Measurements from ENCODE around the gene B4GALT5.
A peak's percentile ranks its signal among the peaks of the same experiment; 100 is the strongest.
"Not testable (repeated sequence)": the region's sequence is repeated elsewhere in the genome, so short reads cannot be mapped to it uniquely, and the experiment has no call there.

Gene B4GALT5

GRCh38 chr20:49631856-49632418 is 81.7 kb downstream of the B4GALT5 start:
- H3K27me3 Mint-ChIP-seq = no peaks in the 10 kb centered on the region
- H3K27ac Mint-ChIP-seq = peak overlapping the region; percentile 39
- H3K9me3 Mint-ChIP-seq = no peaks in the 10 kb centered on the region
- H3K36me3 Mint-ChIP-seq (ENCODE audit: low read depth) = peaks cover 25% of the 10 kb centered on the region
- peaks cover 11% of the 10 kb centered on the region for H3K4me1 Mint-ChIP-seq
- DNase-seq = no peak
- no peak for ATAC-seq
- H3K4me3 Mint-ChIP-seq = no peak overlapping the region

GRCh38 chr20:49631061-49631716 is 82.5 kb downstream of the B4GALT5 start:
- ATAC-seq = no peak
- Mint-ChIP-seq H3K27ac (peak overlapping the region; percentile 39), H3K36me3 (ENCODE audit: low read depth) (peaks cover 18% of the 10 kb centered on the region), H3K4me3 (no peak overlapping the region), H3K4me1 (peaks cover 11% of the 10 kb centered on the region), H3K27me3 (no peaks in the 10 kb centered on the region), H3K9me3 (no peaks in the 10 kb centered on the region)
- DNase-seq = no peak

- Mint-ChIP-seq H3K27me3 (no peaks in the 10 kb centered on the region), H3K36me3 (ENCODE audit: low read depth) (peaks cover 12% of the 10 kb centered on the region), H3K27ac (no peak overlapping the region), H3K4me3 (no peak overlapping the region), H3K9me3 (no peaks in the 10 kb centered on the region), H3K4me1 (peaks cover 11% of the 10 kb centered on the region)
- no peak for ATAC-seq
- no peak for DNase-seq
Observed at GRCh38 chr20:49630396-49630951, 83.2 kb downstream of the B4GALT5 start.

- Mint-ChIP-seq H3K4me3 (no peak overlapping the region), H3K4me1 (peaks cover 11% of the 10 kb centered on the region), H3K9me3 (no peaks in the 10 kb centered on the region), H3K27ac (no peak overlapping the region), H3K27me3 (peaks cover 1% of the 10 kb centered on the region), H3K36me3 (ENCODE audit: low read depth) (peaks cover 8% of the 10 kb centered on the region)
- DNase-seq (no peak), ATAC-seq (no peak)
Observed at GRCh38 chr20:49629606-49630005, 84.1 kb downstream of the B4GALT5 start.

- H3K9me3 Mint-ChIP-seq; ATAC-seq; H3K36me3 Mint-ChIP-seq (ENCODE audit: low read depth); DNase-seq; H3K27ac Mint-ChIP-seq; H3K4me3 Mint-ChIP-seq; H3K27me3 Mint-ChIP-seq: not testable (repeated sequence)
- peaks cover 11% of the 10 kb centered on the region for H3K4me1 Mint-ChIP-seq
Observed at GRCh38 chr20:49628280-49628679, 85.4 kb downstream of the B4GALT5 start.

GRCh38 chr20:49627329-49627761 is 86.3 kb downstream of the B4GALT5 start:
- ATAC-seq (no peak), DNase-seq (no peak)
- peaks cover 11% of the 10 kb centered on the region for H3K4me1 Mint-ChIP-seq
- H3K27ac Mint-ChIP-seq = no peak overlapping the region
- H3K27me3 Mint-ChIP-seq = peaks cover 2% of the 10 kb centered on the region
- H3K9me3 Mint-ChIP-seq = no peaks in the 10 kb centered on the region
- no peak overlapping the region for H3K4me3 Mint-ChIP-seq
- peaks cover 4% of the 10 kb centered on the region for H3K36me3 Mint-ChIP-seq (ENCODE audit: low read depth)

GRCh38 chr20:49624988-49625387 is 88.7 kb downstream of the B4GALT5 start:
- not testable (repeated sequence) for H3K27ac Mint-ChIP-seq; H3K9me3 Mint-ChIP-seq; H3K36me3 Mint-ChIP-seq (ENCODE audit: low read depth); H3K27me3 Mint-ChIP-seq; ATAC-seq; H3K4me3 Mint-ChIP-seq; DNase-seq; H3K4me1 Mint-ChIP-seq

- Mint-ChIP-seq H3K36me3 (ENCODE audit: low read depth) (no peaks in the 10 kb centered on the region), H3K27ac (no peak overlapping the region), H3K4me3 (no peak overlapping the region), H3K4me1 (peaks cover 4% of the 10 kb centered on the region), H3K27me3 (peaks cover 9% of the 10 kb centered on the region), H3K9me3 (peaks cover 8% of the 10 kb centered on the region)
- DNase-seq (no peak), ATAC-seq (no peak)
Observed at GRCh38 chr20:49624317-49624716, 89.4 kb downstream of the B4GALT5 start.

GRCh38 chr20:49622243-49622642 is 91.4 kb downstream of the B4GALT5 start:
- DNase-seq (no peak), ATAC-seq (no peak)
- H3K36me3 Mint-ChIP-seq (ENCODE audit: low read depth) = no peaks in the 10 kb centered on the region
- peaks cover 8% of the 10 kb centered on the region for H3K9me3 Mint-ChIP-seq
- peaks cover 4% of the 10 kb centered on the region for H3K4me1 Mint-ChIP-seq
- H3K27ac Mint-ChIP-seq = no peak overlapping the region
- peaks cover 9% of the 10 kb centered on the region for H3K27me3 Mint-ChIP-seq
- no peak overlapping the region for H3K4me3 Mint-ChIP-seq

GRCh38 chr20:49620364-49621240 is 93.1 kb downstream of the B4GALT5 start:
- Mint-ChIP-seq H3K4me3 (no peak overlapping the region), H3K9me3 (peaks cover 8% of the 10 kb centered on the region), H3K27me3 (peaks cover 9% of the 10 kb centered on the region), H3K27ac (no peak overlapping the region), H3K36me3 (ENCODE audit: low read depth) (no peaks in the 10 kb centered on the region), H3K4me1 (peaks cover 4% of the 10 kb centered on the region)
- DNase-seq (peak; percentile 26), ATAC-seq (peak; percentile 81)

- Mint-ChIP-seq H3K4me3 (no peak overlapping the region), H3K4me1 (peaks cover 4% of the 10 kb centered on the region)
Observed at GRCh38 chr20:49619113-49620048, 94.3 kb downstream of the B4GALT5 start.

GRCh38 chr20:49618289-49618688 is 95.4 kb downstream of the B4GALT5 start:
- Mint-ChIP-seq H3K36me3 (ENCODE audit: low read depth) (no peaks in the 10 kb centered on the region), H3K4me1 (peaks cover 4% of the 10 kb centered on the region), H3K27ac (no peak overlapping the region), H3K4me3 (no peak overlapping the region), H3K9me3 (peaks cover 8% of the 10 kb centered on the region), H3K27me3 (peaks cover 6% of the 10 kb centered on the region)
- ATAC-seq (no peak), DNase-seq (no peak)

More at GRCh38 chr20:49619113-49620048, 94.3 kb downstream of the B4GALT5 start:
- peaks cover 6% of the 10 kb centered on the region for H3K27me3 Mint-ChIP-seq
- ATAC-seq = no peak
- no peak for DNase-seq
- no peaks in the 10 kb centered on the region for H3K36me3 Mint-ChIP-seq (ENCODE audit: low read depth)
- H3K9me3 Mint-ChIP-seq = peaks cover 8% of the 10 kb centered on the region
- no peak overlapping the region for H3K27ac Mint-ChIP-seq

GRCh38 chr20:49617394-49617793 is 96.3 kb downstream of the B4GALT5 start:
- H3K36me3 Mint-ChIP-seq (ENCODE audit: low read depth); ATAC-seq; H3K4me1 Mint-ChIP-seq; DNase-seq; H3K27me3 Mint-ChIP-seq; H3K9me3 Mint-ChIP-seq; H3K27ac Mint-ChIP-seq; H3K4me3 Mint-ChIP-seq: not testable (repeated sequence)

Data from activated naive CD8-positive, alpha-beta T cell treated with anti-CD3 and anti-CD28 coated beads, Interleukin-2, amount 50 U/mL, for 24 hours (primary cell).